Activated T-helper 17 cell treated with anti-CD3 and anti-CD28 coated beads, Interleukin-2, amount 50 U/mL, for 72 hours (primary cell): ENCODE data around the gene EBI3. TPM values are rescaled to one million over a fixed set of nuclear protein-coding genes. Genes with fewer than 3 reads are reported as not detected.
A peak's percentile ranks its signal among the peaks of the same experiment; 100 is the strongest.
"Not testable (repeated sequence)": the region's sequence is repeated elsewhere in the genome, so short reads cannot be mapped to it uniquely, and the experiment has no call there.

ENCODE experiments used
- ATAC-seq: fragments of 150-1000 bp; cut with Tn5 transposase; replicated peaks from 2 replicates; pipeline ENCODE4 v1.10.0; 2021; ENCODE audit warnings: mild to moderate bottlenecking, moderate library complexity
- H3K27ac Mint-ChIP-seq: one replicate; pipeline ENCODE4 v1.8.0; 2022; ENCODE audit warnings: mixed read lengths
- H3K27me3 Mint-ChIP-seq: one replicate; pipeline ENCODE4 v1.8.0; 2022; ENCODE audit warnings: mixed read lengths
- H3K36me3 Mint-ChIP-seq: one replicate; pipeline ENCODE4 v1.8.0; 2022; ENCODE audit warnings: low read depth, mild to moderate bottlenecking, mixed read lengths
- H3K4me1 Mint-ChIP-seq: one replicate; pipeline ENCODE4 v1.8.0; 2022; ENCODE audit warnings: mixed read lengths
- H3K4me3 Mint-ChIP-seq: one replicate; pipeline ENCODE4 v1.8.0; 2022; ENCODE audit warnings: mild to moderate bottlenecking, mixed read lengths
- H3K9me3 Mint-ChIP-seq: one replicate; pipeline ENCODE4 v1.8.0; 2022; ENCODE audit warnings: mixed read lengths
- total RNA-seq, 2 donors: library from RNA; stranded (reverse); gene quantifications; one replicate each; pipeline ENCODE4 v1.2.3, GENCODE V29; 2022

The EBI3 gene
- total RNA-seq, 2 donors from 2014 or later: 18.3 to 23.6 TPM

GRCh38 chr19:4268816-4269430 is 39.6 kb downstream of the EBI3 start:
- Mint-ChIP-seq H3K4me1 (peaks cover 6% of the 10 kb centered on the region), H3K4me3 (no peak overlapping the region), H3K9me3 (no peaks in the 10 kb centered on the region), H3K36me3 (peaks cover 72% of the 10 kb centered on the region), H3K27me3 (no peaks in the 10 kb centered on the region), H3K27ac (no peak overlapping the region)
- no peak for ATAC-seq

- Mint-ChIP-seq H3K27me3 (no peaks in the 10 kb centered on the region), H3K4me1 (no peaks in the 10 kb centered on the region), H3K4me3 (no peak overlapping the region), H3K9me3 (no peaks in the 10 kb centered on the region), H3K36me3 (peaks cover 32% of the 10 kb centered on the region), H3K27ac (no peak overlapping the region)
- ATAC-seq: no peak
Observed at GRCh38 chr19:4272894-4273293, 43.6 kb downstream of the EBI3 start.

- not testable (repeated sequence) for H3K27me3 Mint-ChIP-seq, H3K4me3 Mint-ChIP-seq, ATAC-seq, H3K4me1 Mint-ChIP-seq, H3K27ac Mint-ChIP-seq, H3K9me3 Mint-ChIP-seq
- peaks cover 18% of the 10 kb centered on the region for H3K36me3 Mint-ChIP-seq
Observed at GRCh38 chr19:4274321-4274686, 45.0 kb downstream of the EBI3 start.

- no peaks in the 10 kb centered on the region for H3K36me3 Mint-ChIP-seq
- no peak overlapping the region for H3K4me3 Mint-ChIP-seq
- H3K9me3 Mint-ChIP-seq: no peaks in the 10 kb centered on the region
- no peak for ATAC-seq
- H3K4me1 Mint-ChIP-seq: no peaks in the 10 kb centered on the region
- no peak overlapping the region for H3K27ac Mint-ChIP-seq
- peaks cover 8% of the 10 kb centered on the region for H3K27me3 Mint-ChIP-seq
Observed at GRCh38 chr19:4277191-4277696, 47.9 kb downstream of the EBI3 start.

GRCh38 chr19:4278010-4278409 is 48.7 kb downstream of the EBI3 start:
- Mint-ChIP-seq H3K27me3 (peaks cover 8% of the 10 kb centered on the region), H3K27ac (no peak overlapping the region), H3K9me3 (no peaks in the 10 kb centered on the region), H3K36me3 (no peaks in the 10 kb centered on the region), H3K4me3 (no peak overlapping the region), H3K4me1 (no peaks in the 10 kb centered on the region)
- no peak for ATAC-seq

DNA sequence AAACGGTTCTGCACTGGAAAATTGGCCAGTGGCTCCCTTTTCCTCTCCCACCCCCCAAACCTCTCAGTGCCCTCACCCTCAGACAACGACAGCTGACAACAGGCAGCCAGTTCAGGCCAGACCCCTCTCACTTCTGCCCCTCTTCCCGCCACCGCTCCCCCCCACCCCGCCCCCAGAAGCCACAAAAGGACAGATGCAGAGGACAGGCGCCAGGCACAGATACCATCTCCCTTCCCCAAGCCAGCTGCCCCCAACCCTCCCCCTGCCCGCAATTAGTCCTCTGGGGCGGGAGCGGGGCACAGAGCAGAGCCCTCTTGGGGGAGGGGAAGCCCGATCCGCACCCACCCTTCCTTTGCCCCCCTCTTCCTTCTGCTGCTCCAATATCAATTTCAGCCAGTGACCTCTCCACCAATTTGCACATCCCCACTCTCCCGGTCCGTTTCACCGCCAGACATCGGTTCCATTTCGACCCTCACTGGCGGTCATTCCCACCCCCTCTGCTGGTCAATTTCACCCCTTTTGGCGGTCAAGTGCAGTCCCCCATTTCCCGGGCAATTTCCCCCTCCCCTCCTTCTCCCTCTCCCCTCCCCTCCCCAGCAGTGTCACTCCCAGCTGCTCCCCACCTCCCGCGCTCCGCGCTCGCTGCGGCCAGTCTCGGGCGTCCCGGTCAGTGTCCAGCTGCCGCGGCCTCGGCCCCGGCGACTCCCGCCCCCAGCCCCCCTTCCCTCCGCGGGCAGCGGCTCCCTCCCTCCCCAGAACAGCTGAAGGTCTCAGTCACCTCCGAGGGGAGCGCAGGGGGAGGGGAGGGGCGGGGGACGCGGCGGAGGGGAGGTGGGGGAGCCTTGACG is 49.3 kb downstream of the EBI3 start, which contains the start of gene SHD:
Gene SHD (plus strand): TSS at position 848 of the 848 bp plus-strand sequence. CDS start 798 bp downstream, outside the sequence.
- no peaks in the 10 kb centered on the region for H3K9me3 Mint-ChIP-seq
- H3K36me3 Mint-ChIP-seq: no peaks in the 10 kb centered on the region
- no peak for ATAC-seq
- H3K27me3 Mint-ChIP-seq: peaks cover 8% of the 10 kb centered on the region
- H3K4me1 Mint-ChIP-seq: no peaks in the 10 kb centered on the region
- H3K4me3 Mint-ChIP-seq: no peak within 1 kb of the TSS
- no peak within 1 kb of the TSS for H3K27ac Mint-ChIP-seq

GRCh38 chr19:4279267-4279529 is 49.9 kb downstream of the EBI3 start:
- Mint-ChIP-seq H3K4me1 (no peaks in the 10 kb centered on the region), H3K36me3 (no peaks in the 10 kb centered on the region), H3K9me3 (no peaks in the 10 kb centered on the region), H3K4me3 (no peak overlapping the region), H3K27me3 (peaks cover 8% of the 10 kb centered on the region), H3K27ac (no peak overlapping the region)
- no peak for ATAC-seq

DNA sequence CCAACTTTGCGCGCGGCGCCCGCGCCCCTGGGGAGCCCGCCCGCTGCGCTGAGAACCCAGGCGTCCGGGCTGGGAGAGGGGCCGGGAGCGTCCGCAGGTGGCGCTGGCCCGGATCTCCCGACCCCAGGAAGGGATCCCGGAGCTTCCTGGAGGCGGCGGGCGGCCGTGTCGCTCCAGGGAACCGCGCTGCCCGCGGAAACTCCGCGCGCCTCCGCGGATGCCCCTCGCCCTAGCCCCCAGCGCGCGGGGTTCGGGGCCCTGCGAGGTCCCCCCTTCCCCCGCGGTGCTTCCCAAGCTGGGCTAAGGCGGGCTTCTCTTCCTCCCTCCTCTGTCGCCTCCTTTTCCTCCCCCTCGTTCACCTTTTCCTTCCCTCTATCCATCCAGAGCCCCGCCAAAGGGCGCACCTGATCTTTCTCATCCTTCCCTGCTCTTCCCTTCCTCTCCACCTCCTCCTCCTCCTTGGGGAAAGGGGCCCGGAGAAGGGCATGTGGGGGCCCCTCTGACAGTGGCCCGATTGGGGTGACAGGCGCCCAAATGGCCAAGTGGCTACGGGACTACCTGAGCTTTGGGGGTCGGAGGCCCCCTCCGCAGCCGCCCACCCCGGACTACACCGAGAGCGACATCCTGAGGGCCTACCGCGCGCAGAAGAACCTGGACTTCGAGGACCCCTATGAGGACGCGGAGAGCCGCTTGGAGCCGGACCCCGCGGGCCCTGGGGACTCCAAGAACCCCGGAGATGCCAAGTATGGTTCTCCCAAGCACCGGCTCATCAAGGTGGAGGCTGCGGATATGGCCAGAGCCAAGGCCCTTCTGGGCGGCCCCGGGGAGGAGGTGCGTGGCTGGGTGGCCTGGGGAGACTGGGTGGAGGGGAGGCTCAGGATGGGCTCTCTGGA is 50.5 kb downstream of the EBI3 start:
- no peaks in the 10 kb centered on the region for H3K36me3 Mint-ChIP-seq
- no peak for ATAC-seq
- no peak overlapping the region for H3K4me3 Mint-ChIP-seq
- H3K9me3 Mint-ChIP-seq: no peaks in the 10 kb centered on the region
- no peaks in the 10 kb centered on the region for H3K4me1 Mint-ChIP-seq
- H3K27me3 Mint-ChIP-seq: peaks cover 8% of the 10 kb centered on the region
- no peak overlapping the region for H3K27ac Mint-ChIP-seq

- Mint-ChIP-seq H3K27me3 (peaks cover 4% of the 10 kb centered on the region), H3K4me3 (no peak overlapping the region), H3K36me3 (no peaks in the 10 kb centered on the region), H3K4me1 (no peaks in the 10 kb centered on the region), H3K9me3 (no peaks in the 10 kb centered on the region), H3K27ac (no peak overlapping the region)
- peak; percentile 47 for ATAC-seq
Observed at GRCh38 chr19:4284176-4284958, 55.0 kb downstream of the EBI3 start.

DNA sequence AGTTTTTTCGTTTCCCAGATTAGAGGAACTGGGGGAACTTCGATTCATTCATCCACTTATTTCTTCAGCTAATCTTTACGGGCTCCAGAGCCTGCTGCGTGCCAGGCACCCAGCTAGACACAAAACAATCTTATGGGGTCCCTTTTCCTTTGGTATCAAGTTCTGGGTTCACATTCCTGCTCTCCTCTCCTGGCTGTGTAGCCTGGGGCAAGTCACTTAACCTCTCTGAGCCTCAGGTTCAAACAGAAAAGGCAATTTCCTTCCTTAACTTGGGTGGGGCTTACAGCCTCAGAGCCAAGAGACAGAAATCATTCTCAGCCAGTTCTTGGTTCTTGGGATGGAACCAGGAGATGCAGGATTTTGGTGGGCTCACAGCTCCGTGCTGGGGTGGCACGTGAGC is 55.7 kb downstream of the EBI3 start:
- Mint-ChIP-seq H3K27me3 (no peaks in the 10 kb centered on the region), H3K4me1 (no peaks in the 10 kb centered on the region), H3K36me3 (no peaks in the 10 kb centered on the region), H3K27ac (no peak overlapping the region), H3K9me3 (no peaks in the 10 kb centered on the region), H3K4me3 (no peak overlapping the region)
- no peak for ATAC-seq

DNA sequence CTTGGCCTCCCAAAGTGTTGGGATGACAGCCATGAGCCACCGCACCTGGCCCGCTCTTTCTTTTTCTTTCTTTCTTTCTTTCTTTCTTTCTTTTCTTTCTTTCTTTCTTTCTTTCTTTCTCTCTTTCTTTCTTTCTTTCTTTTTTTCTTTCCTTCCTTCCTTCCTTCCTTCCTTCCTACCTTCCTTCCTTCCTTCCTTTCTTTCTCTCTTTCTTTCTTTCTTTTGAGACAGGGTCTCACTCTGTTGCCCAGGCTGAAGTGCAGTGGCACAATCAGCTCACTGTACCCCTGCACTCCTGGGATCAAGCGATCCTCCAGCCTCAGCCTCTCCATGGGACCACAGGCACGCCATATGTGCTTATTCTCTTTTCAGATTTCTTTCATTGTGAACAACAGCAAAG is 56.8 kb downstream of the EBI3 start:
- H3K36me3 Mint-ChIP-seq: not testable (repeated sequence)

More for the DNA sequence above, 56.8 kb downstream of the EBI3 start:
- H3K4me1 Mint-ChIP-seq, H3K27me3 Mint-ChIP-seq, H3K9me3 Mint-ChIP-seq, H3K4me3 Mint-ChIP-seq, H3K27ac Mint-ChIP-seq, ATAC-seq: not testable (repeated sequence)
